ENCODE results near the gene MRPL17. TPM values are rescaled to one million over a fixed set of nuclear protein-coding genes. Genes with fewer than 3 reads are reported as not detected.

MRPL17 gene
- polyA plus RNA-seq, 1 donor (not counting 4 experiments of a cell fraction or from before 2014, with no cell fraction given): 96.3 TPM

DNA sequence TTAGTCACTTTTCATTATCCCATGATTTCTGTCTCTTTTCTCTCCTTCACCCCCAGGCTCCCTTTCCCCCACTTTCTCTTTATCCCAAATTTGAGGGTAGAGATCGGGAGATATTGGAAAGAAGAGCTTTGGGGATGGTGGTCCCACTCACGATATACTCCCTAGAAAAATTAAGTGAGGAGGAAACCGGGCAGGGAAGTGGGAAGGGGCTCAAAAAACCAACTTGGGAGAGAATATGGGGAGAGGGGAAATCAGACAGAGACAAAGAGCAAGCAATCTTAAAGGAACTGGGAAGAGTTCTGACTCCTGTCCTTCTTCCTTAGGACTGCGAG is 26.6 kb downstream of the MRPL17 start:
- FAIRE-seq (no peak), DNase-seq (ENCODE audit: low read depth, low spot score) (no peak)
- Histone ChIP-seq H3K9ac (ENCODE audit: control insufficient read depth, extremely low read depth, insufficient read depth, low read length) (no peak overlapping the region), H3K4me3 (ENCODE audit: control insufficient read depth in 2 of 3, extremely low read depth in 1 of 3, insufficient read depth in 2 of 3, low read depth in 1 of 3, low read length in 3 of 3) (no peak overlapping the region), H3K27ac (ENCODE audit: control insufficient read depth, insufficient read depth, low read length) (no peak overlapping the region), H3K36me3 (ENCODE audit: control insufficient read depth in 2 of 2, extremely low read depth in 1 of 2, insufficient read depth in 2 of 2, low read length in 2 of 2) (no peaks in the 10 kb centered on the region), H3K4me2 (ENCODE audit: control insufficient read depth, extremely low read depth, insufficient read depth, low read depth, low read length) (no peak overlapping the region), H3K9me3 (ENCODE audit: control insufficient read depth, low read depth, low read length) (no peaks in the 10 kb centered on the region), H4K20me1 (ENCODE audit: control insufficient read depth, extremely low read depth, insufficient read depth, low read length) (no peaks in the 10 kb centered on the region), H2AFZ (ENCODE audit: control insufficient read depth, low read length) (no peak overlapping the region), H3K9me1 (ENCODE audit: control insufficient read depth, extremely low read depth, insufficient read depth, low read length) (no peaks in the 10 kb centered on the region), H3K79me2 (ENCODE audit: control insufficient read depth, insufficient read depth, low read length) (no peaks in the 10 kb centered on the region), H3K27me3 (ENCODE audit: control insufficient read depth, extremely low read depth, insufficient read depth, low read length) (peaks cover 55% of the 10 kb centered on the region), H3K4me1 (ENCODE audit: control insufficient read depth, extremely low read depth, insufficient read depth, low read length) (no peaks in the 10 kb centered on the region)
- dilution Hi-C loops (cut with MboI; ENCODE audit: extremely low pct_ligation_motif_present, low sequenced_read_pairs): no loop called here
- no peak for TF ChIP-seq CTCF (optimal IDR thresholded peaks at IDR 0.05 in 1 of 3, IDR thresholded peaks at IDR 0.05 in 1 of 3, conservative IDR thresholded peaks at IDR 0.05 in 1 of 3; ENCODE audit: extremely low read depth in 1 of 3, insufficient read depth in 2 of 3, low read length in 3 of 3)
- no peak for TF ChIP-seq EZH2 (IDR thresholded peaks at IDR 0.05; ENCODE audit: low read length)

- no peak within 1 kb of the TSS for H3K9ac ChIP-seq (ENCODE audit: control insufficient read depth, extremely low read depth, insufficient read depth, low read length)
- no peak within 1 kb of the TSS for H2AFZ ChIP-seq (ENCODE audit: control insufficient read depth, low read length)
- H3K4me3 ChIP-seq (ENCODE audit: control insufficient read depth in 2 of 3, extremely low read depth in 1 of 3, insufficient read depth in 2 of 3, low read depth in 1 of 3, low read length in 3 of 3): no peak within 1 kb of the TSS
- peaks cover 55% of the 10 kb centered on the region for H3K27me3 ChIP-seq (ENCODE audit: control insufficient read depth, extremely low read depth, insufficient read depth, low read length)
- H3K9me3 ChIP-seq (ENCODE audit: control insufficient read depth, low read depth, low read length): no peaks in the 10 kb centered on the region
- no peaks in the 10 kb centered on the region for H3K9me1 ChIP-seq (ENCODE audit: control insufficient read depth, extremely low read depth, insufficient read depth, low read length)
- FAIRE-seq (no peak), DNase-seq (ENCODE audit: low read depth, low spot score) (no peak)
- no peaks in the 10 kb centered on the region for H3K4me1 ChIP-seq (ENCODE audit: control insufficient read depth, extremely low read depth, insufficient read depth, low read length)
- H3K36me3 ChIP-seq (ENCODE audit: control insufficient read depth in 2 of 2, extremely low read depth in 1 of 2, insufficient read depth in 2 of 2, low read length in 2 of 2): no peaks in the 10 kb centered on the region
- H3K27ac ChIP-seq (ENCODE audit: control insufficient read depth, insufficient read depth, low read length): no peak within 1 kb of the TSS
- H3K4me2 ChIP-seq (ENCODE audit: control insufficient read depth, extremely low read depth, insufficient read depth, low read depth, low read length): no peak within 1 kb of the TSS
- dilution Hi-C loops (cut with MboI; ENCODE audit: extremely low pct_ligation_motif_present, low sequenced_read_pairs): no loop called here
- TF ChIP-seq CTCF (optimal IDR thresholded peaks at IDR 0.05 in 1 of 3, IDR thresholded peaks at IDR 0.05 in 1 of 3, conservative IDR thresholded peaks at IDR 0.05 in 1 of 3; ENCODE audit: extremely low read depth in 1 of 3, insufficient read depth in 2 of 3, low read length in 3 of 3) (no peak), EZH2 (IDR thresholded peaks at IDR 0.05; ENCODE audit: low read length) (peak; percentile 98)
- no peaks in the 10 kb centered on the region for H4K20me1 ChIP-seq (ENCODE audit: control insufficient read depth, extremely low read depth, insufficient read depth, low read length)
- no peaks in the 10 kb centered on the region for H3K79me2 ChIP-seq (ENCODE audit: control insufficient read depth, insufficient read depth, low read length)
Observed at GRCh38 chr11:6655790-6656583, 27.2 kb downstream of the MRPL17 start, which contains the start of gene DCHS1. Gene DCHS1 (minus strand): TSS chr11:6655809. CDS start chr11:6641613, 14,196 bp downstream.

Data from keratinocyte (primary cell).